Stimulated activated CD8-positive, alpha-beta memory T cell treated with anti-CD3 and anti-CD28 coated beads, Interleukin-12 subunit alpha, Interleukin-12 subunit beta, amount 100 ng/mL, for 4 hours (primary cell): Measurements from ENCODE around the gene ARRDC4.

Source experiments
- DNase-seq: peaks from one replicate; pipeline ENCODE4 v3.0.0-alpha.2; 2020; ENCODE audit warnings: low read depth

Gene ARRDC4

GRCh38 chr15:97998307-97999071 lies 38.0 kb downstream of the ARRDC4 start:
- DNase-seq: no peak

- no peak for DNase-seq
Measured at GRCh38 chr15:98000249-98001203, 40.0 kb downstream of the ARRDC4 start.

GRCh38 chr15:98001663-98002194 lies 41.2 kb downstream of the ARRDC4 start:
- no peak for DNase-seq

DNA sequence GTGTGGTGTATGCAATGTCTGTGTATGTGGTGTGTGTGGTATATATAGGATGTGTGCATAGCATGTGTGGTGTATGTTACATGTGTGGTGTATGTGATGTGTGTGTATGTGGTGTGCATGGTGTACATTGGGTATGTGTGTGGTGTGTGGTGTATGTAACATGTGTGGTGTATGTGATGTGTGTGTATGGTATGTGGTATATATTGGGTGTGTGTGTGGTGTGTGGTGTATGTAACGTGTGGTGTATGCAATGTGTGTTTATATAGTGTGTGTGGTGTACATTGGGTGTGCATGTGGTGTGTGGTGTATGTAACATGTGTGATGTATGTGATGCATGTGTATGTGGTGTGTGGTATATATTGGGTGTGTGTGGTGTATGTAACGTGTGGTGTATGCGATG lies 41.9 kb downstream of the ARRDC4 start:
- DNase-seq: no peak

GRCh38 chr15:98002866-98003265 lies 42.4 kb downstream of the ARRDC4 start:
- no peak for DNase-seq

- DNase-seq: no peak
Measured at GRCh38 chr15:98003518-98003917, 43.0 kb downstream of the ARRDC4 start.

GRCh38 chr15:98003996-98004395 lies 43.5 kb downstream of the ARRDC4 start:
- no peak for DNase-seq

DNA sequence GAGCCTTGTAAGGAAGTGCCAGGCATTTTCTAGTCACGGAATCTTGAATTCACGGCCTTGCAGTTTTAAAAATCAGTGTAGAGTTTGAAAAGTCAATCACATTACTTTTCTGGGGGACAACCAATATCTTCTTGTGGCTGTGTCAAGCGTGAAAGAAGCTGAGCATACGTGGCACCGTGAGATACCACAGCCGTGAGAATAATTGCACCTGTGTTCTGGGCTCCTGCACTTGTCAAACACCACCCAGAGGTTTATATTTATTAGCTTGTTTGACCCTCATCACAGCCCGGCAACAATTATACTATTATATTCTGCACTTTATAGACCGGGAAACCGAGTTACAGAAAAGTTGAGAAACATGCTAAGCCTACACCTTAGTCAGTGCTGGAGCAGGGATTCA lies 45.2 kb downstream of the ARRDC4 start:
- no peak for DNase-seq

- no peak for DNase-seq
Measured at GRCh38 chr15:98009169-98009568, 48.7 kb downstream of the ARRDC4 start.

- DNase-seq: no peak
Measured at GRCh38 chr15:98009971-98010370, 49.5 kb downstream of the ARRDC4 start.

- no peak for DNase-seq
Measured at GRCh38 chr15:98012354-98012753, 51.9 kb downstream of the ARRDC4 start.

GRCh38 chr15:98013631-98014030 lies 53.1 kb downstream of the ARRDC4 start:
- no peak for DNase-seq

DNA sequence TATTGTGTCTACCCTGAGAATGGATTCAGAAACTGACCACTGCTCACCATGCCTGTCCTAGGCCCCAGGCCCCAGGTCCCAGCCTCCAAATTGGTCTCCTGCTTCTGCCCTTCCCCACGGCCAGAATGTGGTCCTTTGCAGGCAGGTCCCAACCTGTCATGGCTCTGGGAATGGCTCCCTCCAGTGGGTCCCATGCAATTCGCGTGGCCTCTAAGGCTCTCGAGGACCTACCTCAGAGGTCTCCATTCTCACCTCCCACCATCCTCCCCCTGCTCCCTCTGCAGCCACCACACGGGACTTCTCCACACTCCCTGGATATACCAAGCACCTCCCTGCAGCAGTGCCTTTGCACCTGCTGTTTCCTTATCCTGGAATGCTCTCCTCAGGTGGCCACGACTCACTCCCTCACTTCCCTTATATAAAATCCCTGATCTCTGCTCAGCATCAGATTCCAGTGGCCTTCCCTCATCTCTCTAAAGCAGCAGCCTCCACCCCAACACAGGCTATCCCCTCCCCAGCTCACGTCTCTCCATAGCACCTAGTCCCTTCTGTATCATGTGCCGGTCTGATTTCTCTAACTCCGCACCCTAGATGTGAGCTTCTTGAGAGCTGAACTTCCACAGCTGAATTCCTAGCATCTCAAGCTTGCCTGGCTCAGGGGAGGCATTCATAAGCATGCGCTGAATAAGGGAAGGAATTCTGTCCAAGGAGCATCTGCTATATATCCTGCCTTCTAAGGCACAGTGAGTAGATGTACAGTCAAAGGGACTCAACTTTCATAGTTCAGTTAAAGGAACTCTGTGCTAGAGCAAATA lies 56.9 kb downstream of the ARRDC4 start:
- DNase-seq: no peak

DNA sequence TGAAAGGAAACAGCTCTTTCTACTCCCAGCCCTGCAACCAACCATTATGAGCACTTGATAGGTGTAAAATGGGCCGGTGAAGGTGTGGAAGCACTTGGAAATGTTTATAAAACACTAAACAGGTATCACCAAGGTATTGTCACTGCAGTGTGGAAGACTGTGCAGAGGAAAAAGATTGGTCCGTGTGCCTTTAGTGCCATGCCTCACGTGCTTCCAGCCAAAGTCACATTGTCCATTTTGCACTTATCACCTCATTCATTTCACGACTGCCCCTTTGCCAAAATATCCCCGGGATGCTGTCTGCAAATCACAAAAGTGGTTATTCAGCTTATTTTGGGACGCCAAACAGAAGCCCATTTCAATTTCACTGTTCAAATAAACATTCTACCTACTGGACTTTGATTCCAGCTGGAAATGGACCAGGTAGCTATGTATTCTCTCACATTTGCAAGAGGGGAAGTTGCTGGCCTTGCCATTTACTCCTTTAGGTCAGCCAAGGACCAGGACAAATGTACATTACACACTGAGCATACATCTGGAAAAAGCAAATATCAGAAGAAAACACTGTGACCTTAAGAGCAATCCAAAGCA lies 58.4 kb downstream of the ARRDC4 start:
- no peak for DNase-seq
